Rectal smooth muscle tissue (tissue), 1 donor: Measurements from ENCODE around the gene MYO3B.

Experiments used
- H3K27ac ChIP-seq: one replicate; pipeline ENCODE4 v1.7.0; 2013; ENCODE audit warnings: low read depth, low read length, inconsistent platforms
- H3K27me3 ChIP-seq: one replicate; pipeline ENCODE4 v1.7.0; 2013; ENCODE audit warnings: low read length; ENCODE audit not compliant: control insufficient read depth, insufficient read depth
- H3K36me3 ChIP-seq: one replicate; pipeline ENCODE4 v1.7.0; 2013; ENCODE audit warnings: low read length; ENCODE audit not compliant: control insufficient read depth, insufficient read depth
- H3K4me1 ChIP-seq: one replicate; pipeline ENCODE4 v1.7.0; 2013; ENCODE audit warnings: low read length; ENCODE audit not compliant: control insufficient read depth, insufficient read depth
- H3K4me3 ChIP-seq: one replicate; pipeline ENCODE4 v1.7.0; 2013; ENCODE audit warnings: low read length
- H3K9ac ChIP-seq: one replicate; pipeline ENCODE4 v1.7.0; 2013; ENCODE audit warnings: low read length

MYO3B gene

GRCh38 chr2:170247882-170248393 is 70.0 kb downstream of the MYO3B start:
- no peak overlapping the region for H3K4me3 ChIP-seq
- no peak overlapping the region for H3K9ac ChIP-seq
- no peaks in the 10 kb centered on the region for H3K4me1 ChIP-seq
- H3K36me3 ChIP-seq: no peaks in the 10 kb centered on the region
- no peaks in the 10 kb centered on the region for H3K27me3 ChIP-seq
- no peak overlapping the region for H3K27ac ChIP-seq

GRCh38 chr2:170248574-170249393 is 70.8 kb downstream of the MYO3B start:
- Histone ChIP-seq H3K4me1 (no peaks in the 10 kb centered on the region), H3K36me3 (no peaks in the 10 kb centered on the region), H3K9ac (no peak overlapping the region), H3K27ac (no peak overlapping the region), H3K4me3 (no peak overlapping the region), H3K27me3 (no peaks in the 10 kb centered on the region)

GRCh38 chr2:170249761-170250160 is 71.8 kb downstream of the MYO3B start:
- Histone ChIP-seq H3K4me1 (no peaks in the 10 kb centered on the region), H3K36me3 (no peaks in the 10 kb centered on the region), H3K4me3 (no peak overlapping the region), H3K27ac (no peak overlapping the region), H3K9ac (no peak overlapping the region), H3K27me3 (no peaks in the 10 kb centered on the region)

GRCh38 chr2:170250584-170250983 is 72.6 kb downstream of the MYO3B start:
- no peak overlapping the region for H3K4me3 ChIP-seq
- H3K4me1 ChIP-seq: no peaks in the 10 kb centered on the region
- H3K36me3 ChIP-seq: no peaks in the 10 kb centered on the region
- H3K9ac ChIP-seq: no peak overlapping the region
- no peak overlapping the region for H3K27ac ChIP-seq
- H3K27me3 ChIP-seq: no peaks in the 10 kb centered on the region

- no peaks in the 10 kb centered on the region for H3K27me3 ChIP-seq
- no peaks in the 10 kb centered on the region for H3K36me3 ChIP-seq
- no peak overlapping the region for H3K27ac ChIP-seq
- no peaks in the 10 kb centered on the region for H3K4me1 ChIP-seq
- no peak overlapping the region for H3K9ac ChIP-seq
- H3K4me3 ChIP-seq: no peak overlapping the region
Observed at GRCh38 chr2:170252414-170252813, 74.5 kb downstream of the MYO3B start.

GRCh38 chr2:170253721-170254230 is 75.8 kb downstream of the MYO3B start:
- Histone ChIP-seq H3K9ac (no peak overlapping the region), H3K27ac (no peak overlapping the region), H3K27me3 (no peaks in the 10 kb centered on the region), H3K36me3 (no peaks in the 10 kb centered on the region), H3K4me1 (no peaks in the 10 kb centered on the region), H3K4me3 (no peak overlapping the region)

- no peaks in the 10 kb centered on the region for H3K27me3 ChIP-seq
- H3K27ac ChIP-seq: no peak overlapping the region
- H3K4me1 ChIP-seq: no peaks in the 10 kb centered on the region
- no peak overlapping the region for H3K9ac ChIP-seq
- H3K4me3 ChIP-seq: no peak overlapping the region
- no peaks in the 10 kb centered on the region for H3K36me3 ChIP-seq
Observed at GRCh38 chr2:170254293-170254732, 76.4 kb downstream of the MYO3B start.

GRCh38 chr2:170255137-170255536 is 77.2 kb downstream of the MYO3B start:
- H3K4me3 ChIP-seq: no peak overlapping the region
- H3K9ac ChIP-seq: no peak overlapping the region
- H3K27me3 ChIP-seq: no peaks in the 10 kb centered on the region
- H3K4me1 ChIP-seq: no peaks in the 10 kb centered on the region
- H3K36me3 ChIP-seq: no peaks in the 10 kb centered on the region
- H3K27ac ChIP-seq: no peak overlapping the region

- H3K27ac ChIP-seq: no peak overlapping the region
- no peak overlapping the region for H3K9ac ChIP-seq
- H3K4me3 ChIP-seq: no peak overlapping the region
- H3K27me3 ChIP-seq: no peaks in the 10 kb centered on the region
- no peaks in the 10 kb centered on the region for H3K36me3 ChIP-seq
- no peaks in the 10 kb centered on the region for H3K4me1 ChIP-seq
Observed at GRCh38 chr2:170255971-170256370, 78.0 kb downstream of the MYO3B start.

GRCh38 chr2:170258382-170258781 is 80.4 kb downstream of the MYO3B start:
- no peak overlapping the region for H3K4me3 ChIP-seq
- H3K27me3 ChIP-seq: no peaks in the 10 kb centered on the region
- no peaks in the 10 kb centered on the region for H3K36me3 ChIP-seq
- H3K27ac ChIP-seq: no peak overlapping the region
- no peak overlapping the region for H3K9ac ChIP-seq
- H3K4me1 ChIP-seq: no peaks in the 10 kb centered on the region

- Histone ChIP-seq H3K4me3 (no peak overlapping the region), H3K36me3 (no peaks in the 10 kb centered on the region), H3K27me3 (no peaks in the 10 kb centered on the region), H3K9ac (no peak overlapping the region), H3K4me1 (no peaks in the 10 kb centered on the region), H3K27ac (no peak overlapping the region)
Observed at GRCh38 chr2:170260188-170260587, 82.2 kb downstream of the MYO3B start.

GRCh38 chr2:170261566-170261965 is 83.6 kb downstream of the MYO3B start:
- Histone ChIP-seq H3K9ac (no peak overlapping the region), H3K36me3 (no peaks in the 10 kb centered on the region), H3K27me3 (no peaks in the 10 kb centered on the region), H3K27ac (no peak overlapping the region), H3K4me3 (no peak overlapping the region), H3K4me1 (no peaks in the 10 kb centered on the region)

GRCh38 chr2:170262343-170262742 is 84.4 kb downstream of the MYO3B start:
- H3K9ac ChIP-seq: no peak overlapping the region
- no peak overlapping the region for H3K27ac ChIP-seq
- no peaks in the 10 kb centered on the region for H3K36me3 ChIP-seq
- H3K4me3 ChIP-seq: no peak overlapping the region
- no peaks in the 10 kb centered on the region for H3K4me1 ChIP-seq
- no peaks in the 10 kb centered on the region for H3K27me3 ChIP-seq
